Skeletal muscle tissue (tissue), 4 donors: Measurements from ENCODE around the gene PRKCI. TPM values are rescaled to one million over a fixed set of nuclear protein-coding genes. Genes with fewer than 3 reads are reported as not detected.
"Not testable (repeated sequence)": the region's sequence is repeated elsewhere in the genome, so short reads cannot be mapped to it uniquely, and the experiment has no call there.

Experiments used
- H3K27ac ChIP-seq: one replicate; pipeline ENCODE4 v1.7.0; 2013; ENCODE audit warnings: mild to moderate bottlenecking, low read depth, low read length, inconsistent platforms
- H3K27me3 ChIP-seq, 3 donors: one replicate each; pipeline ENCODE4 v1.7.0; 2013; ENCODE audit warnings: low read length in 3 of 3; ENCODE audit not compliant: control insufficient read depth in 3 of 3, insufficient read depth in 3 of 3
- H3K36me3 ChIP-seq, 3 donors: one replicate each; pipeline ENCODE4 v1.7.0; 2013; ENCODE audit warnings: low read length in 3 of 3; ENCODE audit not compliant: control insufficient read depth in 3 of 3, insufficient read depth in 3 of 3
- H3K4me1 ChIP-seq, 3 donors: one replicate each; pipeline ENCODE4 v1.7.0; 2013; ENCODE audit warnings: low read length in 3 of 3, mild to moderate bottlenecking in 3 of 3; ENCODE audit not compliant: control insufficient read depth in 3 of 3, insufficient read depth in 3 of 3
- H3K4me3 ChIP-seq, 3 donors: one replicate each; pipeline ENCODE4 v1.7.0; 2013; ENCODE audit warnings: low read length in 3 of 3
- H3K9ac ChIP-seq, 3 donors: one replicate each; pipeline ENCODE4 v1.7.0; 2013; ENCODE audit warnings: low read length in 3 of 3, mild to moderate bottlenecking in 3 of 3, moderate library complexity in 2 of 3, low read depth in 1 of 3
- H3K9me3 ChIP-seq, 3 donors: one replicate each; pipeline ENCODE4 v1.7.0; 2013; ENCODE audit warnings: low read length in 3 of 3; ENCODE audit not compliant: control insufficient read depth in 3 of 3
- total RNA-seq: library from RNA; depleted of rRNA; stranded (reverse); fragments of >200 nt; gene quantifications from one replicate; pipeline ENCODE4 v1.2.3, GENCODE V29; 2014
- donor health status: Osteomylitis.

PRKCI gene
- total RNA-seq, 1 donor from 2014 or later: 21.9 TPM

GRCh38 chr3:170200987-170201386 lies 21.2 kb upstream of the PRKCI start:
- Histone ChIP-seq H3K4me3 (no peak overlapping the region), H3K27me3 (no peaks in the 10 kb centered on the region), H3K4me1 (peaks cover 0 to 2% (median 0%) of the 10 kb centered on the region in 3 donors), H3K9ac (no peak overlapping the region), H3K27ac (no peak overlapping the region), H3K9me3 (no peaks in the 10 kb centered on the region), H3K36me3 (no peaks in the 10 kb centered on the region)

- Histone ChIP-seq H3K27ac (no peak overlapping the region), H3K4me3 (no peak overlapping the region), H3K9me3 (no peaks in the 10 kb centered on the region), H3K4me1 (peaks cover 0 to 2% (median 0%) of the 10 kb centered on the region in 3 donors), H3K9ac (no peak overlapping the region), H3K27me3 (no peaks in the 10 kb centered on the region), H3K36me3 (no peaks in the 10 kb centered on the region)
Observed at GRCh38 chr3:170201527-170201926, 20.7 kb upstream of the PRKCI start.

DNA sequence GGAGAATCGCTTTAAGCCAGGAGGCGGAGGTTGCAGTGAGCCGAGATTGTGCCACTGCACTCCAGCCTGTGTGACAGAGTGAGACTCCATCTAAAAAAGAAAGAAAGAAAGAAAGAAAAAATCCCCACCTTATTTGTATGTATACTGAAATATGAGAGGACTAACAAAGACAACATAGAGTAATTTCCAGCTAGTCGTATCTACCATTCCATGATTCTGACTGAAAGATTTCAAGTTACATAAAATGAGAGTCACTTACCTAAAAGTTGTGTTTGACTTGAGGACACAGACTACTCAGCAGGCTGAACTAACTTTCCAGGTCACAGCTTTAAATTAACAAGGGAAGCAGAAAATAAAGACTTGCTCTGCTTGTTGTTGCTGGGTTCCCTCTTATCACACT lies 18.8 kb upstream of the PRKCI start:
- Histone ChIP-seq H3K4me3 (no peak overlapping the region), H3K9ac (no peak overlapping the region), H3K9me3 (no peaks in the 10 kb centered on the region), H3K27me3 (no peaks in the 10 kb centered on the region), H3K36me3 (no peaks in the 10 kb centered on the region), H3K27ac (no peak overlapping the region), H3K4me1 (peaks cover 0 to 2% (median 0%) of the 10 kb centered on the region in 3 donors)

- peaks cover 0 to 2% (median 0%) of the 10 kb centered on the region in 3 donors for H3K4me1 ChIP-seq
- no peak overlapping the region for H3K4me3 ChIP-seq
- H3K36me3 ChIP-seq: no peaks in the 10 kb centered on the region
- no peaks in the 10 kb centered on the region for H3K27me3 ChIP-seq
- no peaks in the 10 kb centered on the region for H3K9me3 ChIP-seq
- H3K9ac ChIP-seq: no peak overlapping the region
- H3K27ac ChIP-seq: no peak overlapping the region
Observed at GRCh38 chr3:170204023-170204472, 18.2 kb upstream of the PRKCI start.

DNA sequence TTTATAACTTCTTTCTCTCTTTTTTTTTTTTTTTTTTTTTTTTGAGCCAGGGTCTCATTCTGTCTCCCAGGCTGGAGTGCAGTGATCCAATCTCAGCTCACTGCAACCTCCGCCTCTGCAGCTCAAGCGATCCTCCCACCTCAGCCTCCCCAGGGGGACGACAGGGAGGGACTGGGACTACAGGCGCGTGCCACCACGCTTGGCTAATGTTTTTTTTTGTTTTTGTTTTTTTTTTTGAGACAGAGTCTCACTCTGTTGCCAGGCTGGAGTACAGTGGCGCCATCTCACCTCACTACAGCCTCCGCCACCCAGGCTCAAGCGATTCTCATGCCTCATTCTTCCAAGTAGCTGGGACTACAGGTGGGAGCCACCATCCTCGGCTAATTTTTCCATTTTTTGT lies 17.7 kb upstream of the PRKCI start:
- no peak overlapping the region for H3K27ac ChIP-seq
- H3K27me3 ChIP-seq: no peaks in the 10 kb centered on the region
- no peak overlapping the region for H3K4me3 ChIP-seq
- H3K9me3 ChIP-seq: no peaks in the 10 kb centered on the region
- peaks cover 0 to 2% (median 0%) of the 10 kb centered on the region in 3 donors for H3K4me1 ChIP-seq
- no peaks in the 10 kb centered on the region for H3K36me3 ChIP-seq
- no peak overlapping the region for H3K9ac ChIP-seq

DNA sequence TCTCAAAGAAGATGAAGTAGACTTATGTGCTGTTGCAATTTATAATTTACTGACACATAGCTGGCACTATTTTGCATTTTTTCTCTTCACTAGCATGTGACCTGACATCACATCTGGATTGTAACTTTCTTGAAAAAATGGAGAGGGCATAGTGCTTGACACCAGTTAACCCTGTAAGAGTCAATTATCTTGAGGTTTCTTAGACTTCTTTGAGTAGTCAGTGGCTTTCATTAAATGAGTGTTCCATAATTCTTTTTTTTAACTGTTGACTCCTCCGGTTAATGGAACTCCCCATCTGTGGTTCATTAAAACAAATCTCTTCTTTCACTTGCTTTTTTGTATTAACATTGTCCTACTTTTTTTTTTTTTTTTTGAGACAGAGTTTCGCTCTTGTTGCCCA lies 16.9 kb upstream of the PRKCI start:
- Histone ChIP-seq H3K27me3 (no peaks in the 10 kb centered on the region), H3K27ac (no peak overlapping the region), H3K4me1 (peaks cover 0 to 2% (median 0%) of the 10 kb centered on the region in 3 donors), H3K36me3 (no peaks in the 10 kb centered on the region), H3K4me3 (no peak overlapping the region), H3K9me3 (no peaks in the 10 kb centered on the region), H3K9ac (no peak overlapping the region)

DNA sequence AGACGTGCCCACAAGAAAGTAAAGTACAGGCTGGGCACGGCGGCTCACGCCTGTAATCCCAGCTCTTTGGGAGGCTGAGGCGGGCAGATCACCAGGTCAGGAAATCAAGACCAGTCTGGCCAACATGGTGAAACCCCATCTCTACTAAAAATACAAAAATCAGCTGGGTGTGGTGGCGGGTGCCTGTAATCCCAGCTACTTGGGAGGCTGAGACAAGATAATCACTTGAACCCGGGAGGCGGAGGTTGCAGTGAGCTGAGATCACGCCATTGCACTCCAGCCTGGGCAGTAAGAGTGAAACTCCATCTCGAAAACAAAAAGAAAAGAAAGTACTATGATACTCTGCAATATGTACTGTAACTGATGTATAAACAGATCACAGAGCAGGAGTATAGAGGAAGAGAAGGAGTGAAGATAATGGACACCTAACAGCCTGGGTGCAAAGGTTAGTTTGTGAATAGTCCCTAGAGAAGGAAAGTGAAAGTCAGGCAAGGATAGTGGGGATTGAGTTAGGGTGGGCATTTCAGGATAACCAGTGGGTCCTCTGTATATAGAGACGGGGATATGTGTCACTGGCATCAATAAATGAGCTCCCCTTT lies 16.0 kb upstream of the PRKCI start:
- H3K27ac ChIP-seq, H3K27me3 ChIP-seq, H3K9me3 ChIP-seq, H3K4me1 ChIP-seq, H3K36me3 ChIP-seq, H3K4me3 ChIP-seq, H3K9ac ChIP-seq: not testable (repeated sequence)

- Histone ChIP-seq H3K9ac (no peak overlapping the region), H3K4me3 (no peak overlapping the region), H3K27me3 (no peaks in the 10 kb centered on the region), H3K4me1 (peaks cover 0 to 2% (median 0%) of the 10 kb centered on the region in 3 donors), H3K27ac (no peak overlapping the region), H3K9me3 (no peaks in the 10 kb centered on the region), H3K36me3 (no peaks in the 10 kb centered on the region)
Observed at GRCh38 chr3:170207717-170208116, 14.5 kb upstream of the PRKCI start.

- Histone ChIP-seq H3K9ac (no peak overlapping the region), H3K9me3 (no peaks in the 10 kb centered on the region), H3K4me3 (no peak overlapping the region), H3K27ac (no peak overlapping the region), H3K36me3 (no peaks in the 10 kb centered on the region), H3K4me1 (no peaks in the 10 kb centered on the region), H3K27me3 (no peaks in the 10 kb centered on the region)
Observed at GRCh38 chr3:170211668-170212067, 10.6 kb upstream of the PRKCI start.

DNA sequence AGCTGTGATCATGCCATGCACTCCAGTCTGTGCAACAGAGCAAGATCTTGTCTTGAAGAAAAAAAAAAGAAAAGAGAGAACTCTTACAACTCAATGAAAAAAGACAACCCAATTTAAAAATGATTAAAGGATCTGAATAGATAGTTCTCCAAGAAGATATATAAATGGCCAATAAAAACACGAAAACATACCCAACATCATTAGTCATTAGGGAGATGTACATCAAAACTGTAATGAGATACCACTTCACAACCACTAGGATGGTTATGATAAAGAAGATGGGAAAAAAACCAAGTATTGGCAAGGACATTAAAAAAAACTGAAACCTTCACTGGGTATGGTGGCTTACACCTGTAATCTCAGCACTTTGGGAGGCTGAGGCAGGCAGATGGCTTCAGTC lies 2.4 kb upstream of the PRKCI start:
- no peak overlapping the region for H3K27ac ChIP-seq
- no peaks in the 10 kb centered on the region for H3K27me3 ChIP-seq
- H3K36me3 ChIP-seq: no peaks in the 10 kb centered on the region
- peaks cover 0 to 7% (median 4%) of the 10 kb centered on the region in 3 donors for H3K4me1 ChIP-seq
- H3K9ac ChIP-seq: no peak overlapping the region
- no peaks in the 10 kb centered on the region for H3K9me3 ChIP-seq
- no peak overlapping the region for H3K4me3 ChIP-seq
